Measurements from ENCODE around the gene ESPN. TPM values are rescaled to one million over a fixed set of nuclear protein-coding genes. Genes with fewer than 3 reads are reported as not detected.
"Not testable (repeated sequence)": the region's sequence is repeated elsewhere in the genome, so short reads cannot be mapped to it uniquely, and the experiment has no call there.

ESPN gene
- polyA plus RNA-seq, 1 donor (not counting 4 experiments of a cell fraction or from before 2014, with no cell fraction given) = 0.47 TPM

DNA sequence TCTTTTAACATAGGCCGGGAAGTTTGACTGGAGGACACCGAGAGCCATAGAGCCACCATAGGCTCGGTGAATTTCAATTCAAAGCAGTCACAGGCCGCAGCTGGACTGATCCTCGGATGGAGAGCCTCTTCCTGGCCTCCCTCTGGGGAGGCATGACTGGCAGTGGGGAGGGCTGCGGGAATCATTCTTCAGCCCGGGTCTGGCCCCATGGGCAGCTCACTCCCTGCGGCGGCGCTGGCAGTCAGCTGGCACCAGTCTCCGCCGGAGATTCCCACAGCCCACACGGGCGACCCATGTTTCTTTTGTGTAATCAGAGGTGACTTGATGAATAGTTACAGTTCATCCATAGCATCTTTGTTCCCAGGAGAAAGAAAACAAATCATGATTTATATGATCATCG is 10.6 kb downstream of the ESPN start:
- FAIRE-seq (no peak), DNase-seq (ENCODE audit: low read depth, low spot score) (no peak)
- Histone ChIP-seq H3K36me3 (ENCODE audit: control insufficient read depth in 2 of 2, extremely low read depth in 1 of 2, insufficient read depth in 2 of 2, low read length in 2 of 2) (no peaks in the 10 kb centered on the region), H3K4me2 (ENCODE audit: control insufficient read depth, extremely low read depth, insufficient read depth, low read depth, low read length) (no peak overlapping the region), H4K20me1 (ENCODE audit: control insufficient read depth, extremely low read depth, insufficient read depth, low read length) (no peaks in the 10 kb centered on the region), H3K9me3 (ENCODE audit: control insufficient read depth, low read depth, low read length) (no peaks in the 10 kb centered on the region), H3K27me3 (ENCODE audit: control insufficient read depth, extremely low read depth, insufficient read depth, low read length) (peaks cover 12% of the 10 kb centered on the region), H3K9me1 (ENCODE audit: control insufficient read depth, extremely low read depth, insufficient read depth, low read length) (no peaks in the 10 kb centered on the region), H3K9ac (ENCODE audit: control insufficient read depth, extremely low read depth, insufficient read depth, low read length) (no peak overlapping the region), H3K27ac (ENCODE audit: control insufficient read depth, insufficient read depth, low read length) (no peak overlapping the region), H3K4me1 (ENCODE audit: control insufficient read depth, extremely low read depth, insufficient read depth, low read length) (no peaks in the 10 kb centered on the region), H2AFZ (ENCODE audit: control insufficient read depth, low read length) (no peak overlapping the region), H3K4me3 (ENCODE audit: control insufficient read depth in 2 of 3, extremely low read depth in 1 of 3, insufficient read depth in 2 of 3, low read depth in 1 of 3, low read length in 3 of 3) (no peak overlapping the region), H3K79me2 (ENCODE audit: control insufficient read depth, insufficient read depth, low read length) (no peaks in the 10 kb centered on the region)
- TF ChIP-seq EZH2 (IDR thresholded peaks at IDR 0.05; ENCODE audit: low read length) = no peak
- TF ChIP-seq, protein P1, sequence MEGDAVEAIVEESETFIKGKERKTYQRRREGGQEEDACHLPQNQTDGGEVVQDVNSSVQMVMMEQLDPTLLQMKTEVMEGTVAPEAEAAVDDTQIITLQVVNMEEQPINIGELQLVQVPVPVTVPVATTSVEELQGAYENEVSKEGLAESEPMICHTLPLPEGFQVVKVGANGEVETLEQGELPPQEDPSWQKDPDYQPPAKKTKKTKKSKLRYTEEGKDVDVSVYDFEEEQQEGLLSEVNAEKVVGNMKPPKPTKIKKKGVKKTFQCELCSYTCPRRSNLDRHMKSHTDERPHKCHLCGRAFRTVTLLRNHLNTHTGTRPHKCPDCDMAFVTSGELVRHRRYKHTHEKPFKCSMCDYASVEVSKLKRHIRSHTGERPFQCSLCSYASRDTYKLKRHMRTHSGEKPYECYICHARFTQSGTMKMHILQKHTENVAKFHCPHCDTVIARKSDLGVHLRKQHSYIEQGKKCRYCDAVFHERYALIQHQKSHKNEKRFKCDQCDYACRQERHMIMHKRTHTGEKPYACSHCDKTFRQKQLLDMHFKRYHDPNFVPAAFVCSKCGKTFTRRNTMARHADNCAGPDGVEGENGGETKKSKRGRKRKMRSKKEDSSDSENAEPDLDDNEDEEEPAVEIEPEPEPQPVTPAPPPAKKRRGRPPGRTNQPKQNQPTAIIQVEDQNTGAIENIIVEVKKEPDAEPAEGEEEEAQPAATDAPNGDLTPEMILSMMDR (optimal IDR thresholded peaks at IDR 0.05 in 1 of 3, IDR thresholded peaks at IDR 0.05 in 1 of 3, conservative IDR thresholded peaks at IDR 0.05 in 1 of 3; ENCODE audit: extremely low read depth in 1 of 3, insufficient read depth in 2 of 3, low read length in 3 of 3) = no peak
- dilution Hi-C loops (cut with MboI; ENCODE audit: extremely low pct_ligation_motif_present, low sequenced_read_pairs) = no loop called here

DNA sequence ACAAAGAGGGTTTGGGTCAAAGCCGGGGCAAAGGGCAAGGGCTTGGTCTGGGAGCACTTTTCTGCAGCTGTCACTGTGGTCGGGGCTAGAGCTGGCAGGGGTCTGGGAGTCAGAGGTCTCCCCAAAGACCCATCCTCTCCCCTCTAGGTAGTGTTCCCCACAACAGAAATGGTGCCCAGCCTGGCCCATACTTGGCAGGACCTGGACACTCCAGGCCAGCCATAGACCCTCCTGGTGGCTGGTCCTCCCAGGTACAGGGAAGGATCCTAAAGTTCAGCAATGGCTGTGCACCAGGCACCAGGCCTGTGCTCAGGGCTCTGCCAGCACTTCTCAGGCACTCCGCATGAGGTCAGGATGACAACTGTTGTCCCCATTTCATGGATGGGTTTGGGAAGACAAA is 11.0 kb downstream of the ESPN start:
- TF ChIP-seq, protein P1 (optimal IDR thresholded peaks at IDR 0.05 in 1 of 3, IDR thresholded peaks at IDR 0.05 in 1 of 3, conservative IDR thresholded peaks at IDR 0.05 in 1 of 3; ENCODE audit: extremely low read depth in 1 of 3, insufficient read depth in 2 of 3, low read length in 3 of 3) = no peak
- TF ChIP-seq EZH2 (IDR thresholded peaks at IDR 0.05; ENCODE audit: low read length) = no peak

DNA sequence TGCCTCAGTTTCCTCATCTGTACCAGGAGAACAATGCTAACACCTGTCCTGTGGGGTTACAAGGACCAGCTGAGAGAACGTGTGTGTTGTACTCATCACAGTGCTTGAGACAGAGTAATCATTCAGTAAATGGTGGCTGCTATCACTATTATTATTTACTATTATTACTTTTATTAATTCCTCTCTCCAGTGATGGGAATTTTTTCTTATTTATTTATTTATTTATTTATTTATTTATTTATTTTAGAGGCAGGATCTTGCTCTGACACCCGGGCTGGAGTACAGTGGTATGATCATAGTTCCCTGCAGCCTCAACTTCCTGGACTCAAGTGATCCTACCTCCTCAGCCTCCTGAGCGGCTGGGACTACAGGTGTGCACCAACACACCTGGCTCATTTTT is 11.7 kb downstream of the ESPN start:
- FAIRE-seq; DNase-seq (ENCODE audit: low read depth, low spot score); H3K9ac ChIP-seq (ENCODE audit: control insufficient read depth, extremely low read depth, insufficient read depth, low read length); H3K4me2 ChIP-seq (ENCODE audit: control insufficient read depth, extremely low read depth, insufficient read depth, low read depth, low read length); H2AFZ ChIP-seq (ENCODE audit: control insufficient read depth, low read length); H3K27me3 ChIP-seq (ENCODE audit: control insufficient read depth, extremely low read depth, insufficient read depth, low read length); H3K27ac ChIP-seq (ENCODE audit: control insufficient read depth, insufficient read depth, low read length); H3K9me3 ChIP-seq (ENCODE audit: control insufficient read depth, low read depth, low read length); H3K9me1 ChIP-seq (ENCODE audit: control insufficient read depth, extremely low read depth, insufficient read depth, low read length); H3K4me3 ChIP-seq (ENCODE audit: control insufficient read depth in 2 of 3, extremely low read depth in 1 of 3, insufficient read depth in 2 of 3, low read depth in 1 of 3, low read length in 3 of 3); H3K79me2 ChIP-seq (ENCODE audit: control insufficient read depth, insufficient read depth, low read length); dilution Hi-C loops (cut with MboI; ENCODE audit: extremely low pct_ligation_motif_present, low sequenced_read_pairs); H3K36me3 ChIP-seq (ENCODE audit: control insufficient read depth in 2 of 2, extremely low read depth in 1 of 2, insufficient read depth in 2 of 2, low read length in 2 of 2); H3K4me1 ChIP-seq (ENCODE audit: control insufficient read depth, extremely low read depth, insufficient read depth, low read length); H4K20me1 ChIP-seq (ENCODE audit: control insufficient read depth, extremely low read depth, insufficient read depth, low read length): not testable (repeated sequence)

More for the DNA sequence above, 11.0 kb downstream of the ESPN start:
- Histone ChIP-seq H3K9me1 (ENCODE audit: control insufficient read depth, extremely low read depth, insufficient read depth, low read length) (no peaks in the 10 kb centered on the region), H3K27ac (ENCODE audit: control insufficient read depth, insufficient read depth, low read length) (no peak overlapping the region), H3K4me3 (ENCODE audit: control insufficient read depth in 2 of 3, extremely low read depth in 1 of 3, insufficient read depth in 2 of 3, low read depth in 1 of 3, low read length in 3 of 3) (no peak overlapping the region), H3K9me3 (ENCODE audit: control insufficient read depth, low read depth, low read length) (no peaks in the 10 kb centered on the region), H3K36me3 (ENCODE audit: control insufficient read depth in 2 of 2, extremely low read depth in 1 of 2, insufficient read depth in 2 of 2, low read length in 2 of 2) (no peaks in the 10 kb centered on the region), H2AFZ (ENCODE audit: control insufficient read depth, low read length) (no peak overlapping the region), H3K4me2 (ENCODE audit: control insufficient read depth, extremely low read depth, insufficient read depth, low read depth, low read length) (no peak overlapping the region), H4K20me1 (ENCODE audit: control insufficient read depth, extremely low read depth, insufficient read depth, low read length) (no peaks in the 10 kb centered on the region), H3K4me1 (ENCODE audit: control insufficient read depth, extremely low read depth, insufficient read depth, low read length) (no peaks in the 10 kb centered on the region), H3K79me2 (ENCODE audit: control insufficient read depth, insufficient read depth, low read length) (no peaks in the 10 kb centered on the region), H3K9ac (ENCODE audit: control insufficient read depth, extremely low read depth, insufficient read depth, low read length) (no peak overlapping the region), H3K27me3 (ENCODE audit: control insufficient read depth, extremely low read depth, insufficient read depth, low read length) (peaks cover 8% of the 10 kb centered on the region)
- dilution Hi-C loops (cut with MboI; ENCODE audit: extremely low pct_ligation_motif_present, low sequenced_read_pairs) = no loop called here
- no peak for DNase-seq (ENCODE audit: low read depth, low spot score)
- FAIRE-seq = no peak
